HG02884 (cell line): ENCODE data around the gene DRD4.

Experiments used
- ATAC-seq: cut with Tn5 transposase; IDR thresholded peaks from one replicate; pipeline ENCODE4 v1.9.1; 2021; ENCODE audit warnings: mild to moderate bottlenecking, moderate library complexity; ENCODE audit not compliant: unreplicated experiment

The DRD4 gene

GRCh38 chr11:636511-637332 lies at the start of gene DRD4:
DRD4 (plus strand) TSS chr11:637269; CDS start chr11:637305, 36 bp downstream.
- no peak for ATAC-seq

GRCh38 chr11:587546-587945 lies 49.5 kb upstream of the DRD4 start:
- ATAC-seq = no peak

DNA sequence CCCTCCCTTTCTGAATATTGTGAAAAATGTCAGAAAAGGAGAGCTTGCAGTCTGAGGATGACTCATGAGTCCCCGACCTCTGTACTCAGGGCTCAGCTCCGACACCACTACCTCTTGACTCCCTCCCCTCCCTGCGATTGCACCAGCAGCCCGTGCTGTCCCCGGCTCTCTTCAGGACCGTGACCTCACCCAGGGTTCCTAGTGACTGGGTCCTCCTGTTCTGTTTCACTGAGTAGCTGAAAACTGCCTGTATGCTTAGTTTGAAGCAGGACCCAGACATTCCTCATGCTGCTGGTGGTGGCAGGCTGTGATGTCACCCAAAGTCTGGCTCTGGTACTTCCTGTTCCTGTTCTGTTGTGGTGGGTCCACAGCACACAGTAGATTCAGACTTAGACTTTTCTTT lies 49.1 kb upstream of the DRD4 start:
- no peak for ATAC-seq

- ATAC-seq = no peak
Observed at GRCh38 chr11:589798-590197, 47.3 kb upstream of the DRD4 start.

DNA sequence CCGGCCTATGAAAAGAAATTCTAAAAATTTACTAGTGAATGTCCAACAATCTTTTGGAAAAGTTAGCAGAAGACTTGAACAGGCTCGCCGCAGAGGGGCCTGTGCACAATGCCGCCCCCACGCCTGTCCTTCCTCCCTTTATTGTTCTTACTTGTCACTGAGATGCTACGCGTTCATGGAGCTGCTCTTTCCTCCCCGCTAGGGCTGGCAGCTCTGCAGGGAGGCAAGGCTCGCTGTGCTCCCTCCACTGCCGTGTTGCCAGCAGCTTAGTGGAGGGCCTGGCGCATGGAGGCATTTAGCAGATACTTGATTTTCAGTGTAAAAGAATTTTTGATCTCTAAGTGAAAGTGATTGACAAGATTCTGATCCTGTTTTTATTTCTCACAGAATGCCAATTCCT lies 46.1 kb upstream of the DRD4 start:
- ATAC-seq = no peak

DNA sequence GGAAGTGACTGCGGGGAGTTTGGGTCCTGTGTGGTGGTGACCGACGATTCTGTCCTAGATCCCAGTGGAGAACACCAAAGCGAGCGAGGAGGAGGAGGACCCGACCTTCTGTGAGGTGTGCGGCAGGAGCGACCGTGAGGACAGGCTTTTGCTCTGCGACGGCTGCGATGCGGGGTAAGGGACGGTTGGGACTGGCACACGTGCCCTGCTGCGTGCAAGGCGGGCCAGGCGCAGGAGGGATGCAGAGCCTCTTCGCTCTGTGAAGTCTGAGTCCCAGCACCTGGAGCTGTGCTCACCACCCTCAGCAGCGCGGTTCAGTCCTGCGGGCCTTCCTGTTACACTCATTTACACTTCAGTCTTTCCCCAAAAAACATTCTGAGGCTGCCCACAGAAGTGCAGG lies 44.6 kb upstream of the DRD4 start:
- no peak for ATAC-seq

DNA sequence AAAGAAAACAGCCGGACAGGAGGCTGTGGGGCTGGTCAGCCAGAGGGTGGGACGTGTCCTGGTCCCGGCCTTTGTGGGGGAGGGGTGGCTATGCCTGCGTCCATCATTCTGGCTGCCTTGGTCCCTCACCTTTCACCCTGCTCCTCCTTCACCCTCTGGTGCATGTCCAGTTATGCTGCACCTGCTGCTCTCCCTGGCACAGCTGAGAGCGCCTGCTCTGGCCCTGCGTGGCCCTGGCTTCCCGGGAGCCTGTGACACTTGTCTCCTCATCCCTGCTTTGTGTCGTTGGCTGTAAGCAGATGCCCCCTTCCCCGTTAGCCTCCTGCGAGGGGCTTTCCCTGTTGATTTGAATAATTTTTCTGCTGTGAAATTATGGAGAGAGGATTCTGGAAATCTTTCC lies 44.2 kb upstream of the DRD4 start:
- ATAC-seq = no peak

DNA sequence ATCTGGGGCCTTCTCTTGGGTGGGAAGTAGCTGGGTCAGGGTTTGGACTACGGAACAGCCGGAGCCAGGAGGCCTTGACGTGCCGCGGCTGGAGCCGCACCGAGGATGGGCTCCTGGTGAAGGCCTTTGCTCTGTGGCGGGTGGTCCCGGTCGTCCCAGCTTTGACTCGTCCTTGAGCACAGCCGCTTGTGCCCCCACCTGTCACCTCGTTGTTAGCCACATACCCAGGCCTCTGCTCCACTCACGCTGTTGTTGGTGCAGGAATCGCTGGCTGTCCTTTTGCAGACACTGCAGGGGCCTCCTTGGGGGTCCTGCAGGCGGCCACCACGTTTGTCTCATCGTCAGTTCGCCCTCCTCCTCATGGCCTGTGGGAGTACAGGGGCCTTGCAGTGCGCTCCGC lies 43.7 kb upstream of the DRD4 start:
- no peak for ATAC-seq

DNA sequence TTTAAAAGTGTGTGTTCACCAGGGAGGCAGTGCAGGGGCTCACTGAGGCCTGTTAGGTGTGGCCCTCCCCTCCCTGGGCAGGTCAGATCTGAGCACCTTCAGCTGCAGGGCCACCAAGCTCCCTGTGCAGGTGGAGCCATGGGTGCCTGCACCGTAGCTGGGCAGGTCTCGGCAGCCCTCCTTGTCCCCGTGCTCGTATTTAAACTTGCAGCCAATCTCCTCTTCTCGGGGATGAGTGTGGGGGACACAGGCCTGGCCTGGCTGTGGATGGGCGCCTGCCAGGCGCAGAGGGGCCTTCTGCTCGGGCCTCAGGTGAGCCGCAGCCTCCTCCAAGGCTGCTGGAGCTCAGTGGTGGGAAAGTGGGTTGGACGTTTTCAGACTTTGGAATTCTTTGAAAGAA lies 41.7 kb upstream of the DRD4 start:
- no peak for ATAC-seq

DNA sequence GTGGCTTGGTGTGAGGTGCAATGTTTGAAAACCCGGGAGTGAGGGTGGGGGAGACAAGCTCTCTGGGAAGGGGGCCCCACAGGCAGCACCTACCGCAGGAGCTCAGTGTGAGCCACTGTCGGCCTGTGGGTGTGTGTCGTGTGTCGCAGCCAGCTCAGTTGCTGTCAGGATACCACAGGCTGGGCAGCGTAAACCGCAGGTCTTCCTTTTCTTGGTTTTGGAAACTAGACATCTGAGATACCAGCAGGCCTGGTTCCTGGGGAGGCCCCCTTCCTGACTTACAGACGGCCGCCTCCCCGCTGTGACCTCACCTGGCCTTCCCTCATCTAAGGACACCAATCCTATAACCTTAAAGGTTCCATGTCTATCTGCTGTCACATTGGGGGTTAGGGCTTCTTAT lies 40.7 kb upstream of the DRD4 start:
- no peak for ATAC-seq

DNA sequence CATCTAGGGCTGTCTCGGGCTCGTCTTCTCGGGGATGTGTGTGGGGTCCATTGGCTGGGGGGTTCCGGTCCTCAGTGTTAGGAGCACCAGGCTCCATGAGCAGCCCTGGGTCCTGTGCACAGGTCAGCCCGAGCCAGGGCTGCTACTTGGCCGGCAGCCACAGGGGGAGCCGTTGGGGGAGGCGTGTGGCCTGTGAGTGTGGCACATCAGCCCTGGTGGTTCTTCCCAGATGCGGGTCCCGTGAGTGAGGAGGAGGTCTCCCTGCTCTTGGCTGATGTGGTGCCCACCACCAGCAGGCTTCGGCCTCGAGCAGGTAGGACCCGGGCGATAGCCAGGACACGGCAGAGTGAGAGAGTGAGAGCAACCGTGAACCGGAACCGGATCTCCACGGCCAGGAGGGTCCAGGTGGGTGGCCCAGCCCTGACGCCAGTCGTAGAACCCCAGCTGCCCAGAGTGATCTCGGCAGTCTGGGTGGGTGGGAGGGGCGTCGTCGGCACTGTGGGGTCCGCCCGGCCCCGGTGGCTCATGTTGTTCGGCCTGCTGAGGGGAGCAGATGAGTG lies 39.8 kb upstream of the DRD4 start:
- ATAC-seq = no peak

- no peak for ATAC-seq
Observed at GRCh38 chr11:598005-598680, 38.9 kb upstream of the DRD4 start.

GRCh38 chr11:601573-602245 lies 35.4 kb upstream of the DRD4 start:
- ATAC-seq = no peak

- ATAC-seq = no peak
Observed at GRCh38 chr11:603154-603553, 33.9 kb upstream of the DRD4 start.

GRCh38 chr11:605286-606129 lies 31.6 kb upstream of the DRD4 start:
- no peak for ATAC-seq

- ATAC-seq = no peak
Observed at GRCh38 chr11:606245-606644, 30.8 kb upstream of the DRD4 start.

DNA sequence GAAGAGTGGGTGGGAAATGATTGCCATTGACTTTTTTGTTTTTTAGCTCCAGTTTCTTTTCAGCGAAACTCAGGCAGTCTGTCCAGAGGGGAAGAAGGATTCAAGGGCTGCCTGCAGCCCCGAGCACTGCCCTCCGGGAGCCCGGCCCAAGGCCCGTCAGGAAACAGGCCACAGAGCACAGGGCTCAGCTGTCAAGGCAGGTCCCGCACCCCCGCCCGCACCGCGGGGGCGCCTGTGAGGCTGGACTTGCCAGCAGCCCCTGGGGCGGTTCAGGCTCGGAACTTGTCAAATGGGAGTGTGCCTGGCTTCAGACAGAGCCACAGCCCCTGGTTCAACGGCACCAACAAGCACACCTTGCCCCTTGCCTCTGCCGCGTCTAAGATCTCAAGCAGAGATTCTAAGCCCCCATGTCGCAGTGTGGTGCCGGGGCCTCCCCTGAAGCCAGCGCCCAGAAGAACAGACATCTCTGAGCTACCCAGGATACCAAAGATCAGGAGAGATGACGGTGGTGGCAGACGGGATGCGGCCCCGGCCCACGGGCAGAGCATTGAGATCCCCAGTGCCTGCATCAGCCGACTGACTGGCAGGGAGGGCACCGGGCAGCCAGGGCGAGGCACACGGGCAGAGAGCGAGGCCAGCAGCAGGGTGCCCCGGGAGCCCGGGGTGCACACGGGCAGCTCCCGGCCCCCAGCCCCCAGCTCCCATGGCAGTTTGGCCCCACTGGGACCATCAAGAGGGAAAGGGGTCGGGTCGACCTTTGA lies 29.9 kb upstream of the DRD4 start:
- ATAC-seq = no peak

DNA sequence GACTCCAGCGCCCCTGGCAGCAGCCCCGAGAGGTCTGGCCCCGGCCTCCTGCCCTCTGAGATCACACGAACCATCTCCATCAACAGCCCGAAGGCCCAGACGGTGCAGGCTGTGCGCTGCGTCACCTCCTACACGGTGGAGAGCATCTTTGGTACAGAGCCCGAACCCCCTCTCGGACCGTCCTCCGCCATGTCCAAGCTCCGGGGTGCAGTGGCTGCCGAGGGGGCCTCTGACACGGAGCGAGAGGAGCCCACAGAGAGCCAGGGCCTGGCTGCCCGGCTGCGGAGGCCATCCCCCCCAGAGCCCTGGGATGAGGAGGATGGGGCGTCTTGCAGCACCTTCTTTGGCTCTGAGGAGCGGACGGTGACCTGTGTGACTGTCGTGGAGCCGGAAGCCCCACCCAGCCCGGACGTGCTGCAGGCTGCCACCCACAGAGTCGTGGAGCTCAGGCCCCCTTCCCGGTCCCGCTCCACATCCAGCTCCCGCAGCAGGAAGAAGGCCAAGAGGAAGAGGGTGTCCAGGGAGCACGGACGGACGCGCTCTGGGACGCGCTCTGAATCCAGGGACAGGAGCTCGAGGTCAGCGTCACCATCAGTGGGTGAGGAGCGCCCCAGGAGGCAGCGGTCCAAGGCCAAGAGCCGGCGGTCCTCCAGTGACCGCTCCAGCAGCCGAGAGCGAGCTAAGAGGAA lies 29.0 kb upstream of the DRD4 start:
- ATAC-seq = no peak

- ATAC-seq = no peak
Observed at GRCh38 chr11:608791-609251, 28.2 kb upstream of the DRD4 start.
